Spleen (tissue), 7 donors: Measurements from ENCODE around the gene WNT1.

ENCODE experiments used
- CTCF ChIP-seq, 11 experiments: fragments of 200-600 bp in 7 of 11; fragments of 450-650 bp in 4 of 11; sonication (generic) in 4 of 11; IDR thresholded peaks in 8 of 11; conservative IDR thresholded peaks in 3 of 11; 1 replicate in 7 of 11; 2 replicates in 4 of 11; pipeline versions ENCODE4 v1.4.0 to v1.8.0; 2016 to 2021; ENCODE audit warnings: antibody characterized with exemption in 11 of 11, inconsistent platforms in 4 of 11, mild to moderate bottlenecking in 1 of 11
- POLR2A ChIP-seq, 3 donors: fragments of 450-650 bp; IDR thresholded peaks; one replicate each; pipeline ENCODE4 v1.5.1; 2017; ENCODE audit warnings: antibody characterized with exemption in 3 of 3, mild to moderate bottlenecking in 1 of 3
- donor health status: DM: no; HTN: no; CAD: no; lungs with moderate emphysema.
- donor health status: DM: no; HTN: no; CAD: no.
- donor health status: DM: no; HTN: no; CAD: no.

- TF ChIP-seq POLR2A (IDR thresholded peaks at IDR 0.05) (no peak), CTCF (IDR thresholded peaks at IDR 0.05 in 8 of 11, conservative IDR thresholded peaks at IDR 0.05 in 3 of 11) (no peak)
Observed at GRCh38 chr12:49026101-49026500, 48.0 kb downstream of the WNT1 start.
